H9 (cell line): Measurements from ENCODE around the gene ZNF621. TPM values are rescaled to one million over a fixed set of nuclear protein-coding genes. Genes with fewer than 3 reads are reported as not detected.

Source experiments
- DNase-seq: peaks from one replicate; pipeline ENCODE4 v3.0.0-alpha.2; 2017
- H2AFZ ChIP-seq: one replicate; pipeline ENCODE4 v1.6.1; 2013; ENCODE audit warnings: mild to moderate bottlenecking, low read length, control low read depth, moderate library complexity
- H2AK5ac ChIP-seq: 2 replicates; pipeline ENCODE4 v1.6.1; 2013; ENCODE audit warnings: low read length, control low read depth, mixed read lengths; ENCODE audit not compliant: insufficient read length
- H2BK120ac ChIP-seq: one replicate; pipeline ENCODE4 v1.6.1; 2013; ENCODE audit warnings: low read depth, mild to moderate bottlenecking, low read length, control low read depth, inconsistent platforms; ENCODE audit not compliant: poor library complexity, severe bottlenecking
- H2BK12ac ChIP-seq: 2 replicates; pipeline ENCODE4 v1.6.1; 2013; ENCODE audit warnings: low read length, control low read depth, mixed read lengths, low read depth; ENCODE audit not compliant: insufficient read length
- H2BK15ac ChIP-seq: 2 replicates; pipeline ENCODE4 v1.6.1; 2013; ENCODE audit warnings: low read depth, low read length, control low read depth
- H2BK20ac ChIP-seq: one replicate; pipeline ENCODE4 v1.6.1; 2013; ENCODE audit warnings: low read depth, mild to moderate bottlenecking, low read length, control low read depth, inconsistent platforms; ENCODE audit not compliant: poor library complexity, severe bottlenecking
- H2BK5ac ChIP-seq: 2 replicates; pipeline ENCODE4 v1.6.1; 2013; ENCODE audit warnings: low read length, control low read depth, mixed read lengths; ENCODE audit not compliant: insufficient read length
- H3K14ac ChIP-seq: 2 replicates; pipeline ENCODE4 v1.6.1; 2013; ENCODE audit warnings: low read length, control low read depth; ENCODE audit not compliant: insufficient read depth
- H3K18ac ChIP-seq: 2 replicates; pipeline ENCODE4 v1.6.1; 2013; ENCODE audit warnings: low read depth, mild to moderate bottlenecking, mixed read lengths, low read length, control low read depth; ENCODE audit not compliant: insufficient read length
- H3K23ac ChIP-seq: 2 replicates; pipeline ENCODE4 v1.6.1; 2013; ENCODE audit warnings: low read length, control low read depth, mixed read lengths, low read depth; ENCODE audit not compliant: insufficient read length
- H3K23me2 ChIP-seq: 2 replicates; pipeline ENCODE4 v1.6.1; 2013; ENCODE audit warnings: low read depth, mild to moderate bottlenecking, mixed read lengths, low read length, control low read depth; ENCODE audit not compliant: insufficient read length, poor library complexity, severe bottlenecking
- H3K27ac ChIP-seq: 2 replicates; pipeline ENCODE4 v1.5.1; 2013; ENCODE audit warnings: low read length, control low read depth, mixed read lengths, low read depth; ENCODE audit not compliant: insufficient read length
- H3K27me3 ChIP-seq: 2 replicates; pipeline ENCODE4 v1.6.1; 2013; ENCODE audit warnings: low read length, control low read depth, inconsistent platforms; ENCODE audit not compliant: insufficient read depth
- H3K4ac ChIP-seq: 2 replicates; pipeline ENCODE4 v1.6.1; 2013; ENCODE audit warnings: low read depth, mild to moderate bottlenecking, control low read depth, inconsistent platforms, low read length, moderate library complexity
- H3K4me1 ChIP-seq: 2 replicates; pipeline ENCODE4 v1.6.1; 2013; ENCODE audit warnings: low read length, control low read depth, inconsistent platforms; ENCODE audit not compliant: insufficient read depth
- H3K4me2 ChIP-seq: 2 replicates; pipeline ENCODE4 v1.6.1; 2013; ENCODE audit warnings: low read length, control low read depth, mixed read lengths; ENCODE audit not compliant: insufficient read length, insufficient read depth
- H3K56ac ChIP-seq: 2 replicates; pipeline ENCODE4 v1.6.1; 2013; ENCODE audit warnings: low read depth, mild to moderate bottlenecking, mixed read lengths, low read length, control low read depth; ENCODE audit not compliant: insufficient read length
- H3K79me1 ChIP-seq: 2 replicates; pipeline ENCODE4 v1.6.1; 2013; ENCODE audit warnings: low read depth, mild to moderate bottlenecking, moderate library complexity, low read length, control low read depth, inconsistent platforms; ENCODE audit not compliant: insufficient read depth, poor library complexity, severe bottlenecking
- H3K79me2 ChIP-seq: 2 replicates; pipeline ENCODE4 v1.6.1; 2013; ENCODE audit warnings: low read length, control low read depth, inconsistent platforms; ENCODE audit not compliant: insufficient read depth
- H3K9ac ChIP-seq: 2 replicates; pipeline ENCODE4 v1.6.1; 2013; ENCODE audit warnings: low read length, control low read depth, mixed read lengths; ENCODE audit not compliant: insufficient read length; ENCODE audit errors: extremely low read depth
- H3K9me3 ChIP-seq: one replicate; pipeline ENCODE4 v1.6.1; 2013; ENCODE audit warnings: low read depth, low read length, inconsistent platforms; ENCODE audit not compliant: control insufficient read depth
- H3T11ph ChIP-seq: one replicate; pipeline ENCODE4 v1.6.1; 2013; ENCODE audit warnings: mild to moderate bottlenecking, low read length, control low read depth, inconsistent platforms
- H4K20me1 ChIP-seq: one replicate; pipeline ENCODE4 v1.6.1; 2013; ENCODE audit not compliant: control insufficient read depth, insufficient read length, insufficient read depth
- H4K5ac ChIP-seq: 2 replicates; pipeline ENCODE4 v1.6.1; 2013; ENCODE audit warnings: low read depth, mild to moderate bottlenecking, mixed read lengths, low read length, control low read depth; ENCODE audit not compliant: insufficient read length
- H4K8ac ChIP-seq: replicated peaks from 2 replicates; pipeline ENCODE4 v1.6.1; 2013; ENCODE audit warnings: low read length, control low read depth, mixed read lengths, low read depth; ENCODE audit not compliant: insufficient read length
- H4K91ac ChIP-seq: 2 replicates; pipeline ENCODE4 v1.6.1; 2013; ENCODE audit warnings: low read depth, mild to moderate bottlenecking, moderate library complexity, mixed read lengths, low read length, control low read depth; ENCODE audit not compliant: insufficient read length
- H3K27ac Mint-ChIP-seq, 3 experiments: 2 replicates in 2 of 3; 3 replicates in 1 of 3; pipeline ENCODE4 v1.8.0; 2020 to 2021; ENCODE audit warnings: mixed read lengths in 3 of 3, mild to moderate bottlenecking in 1 of 3, moderate library complexity in 1 of 3
- H3K27me3 Mint-ChIP-seq: 2 replicates; pipeline ENCODE4 v1.8.0; 2021; ENCODE audit warnings: low read depth, mild to moderate bottlenecking, moderate library complexity, mixed read lengths
- H3K36me3 Mint-ChIP-seq, 3 experiments: 2 replicates in 2 of 3; 3 replicates in 1 of 3; pipeline ENCODE4 v1.8.0; 2020 to 2021; ENCODE audit warnings: low read depth in 3 of 3, mixed read lengths in 3 of 3; ENCODE audit not compliant: insufficient read depth in 1 of 3
- H3K4me1 Mint-ChIP-seq, 2 experiments: 2 replicates each; pipeline ENCODE4 v1.8.0; 2020; ENCODE audit warnings: mixed read lengths in 2 of 2
- H3K4me3 Mint-ChIP-seq, 2 experiments: 2 replicates in 1 of 2; 3 replicates in 1 of 2; pipeline ENCODE4 v1.8.0; 2020 to 2021; ENCODE audit warnings: mild to moderate bottlenecking in 2 of 2, mixed read lengths in 2 of 2, moderate library complexity in 1 of 2
- H3K9me3 Mint-ChIP-seq, 2 experiments: 2 replicates in 1 of 2; 3 replicates in 1 of 2; pipeline ENCODE4 v1.8.0; 2020; ENCODE audit warnings: mild to moderate bottlenecking in 2 of 2, mixed read lengths in 2 of 2, moderate library complexity in 1 of 2
- CTCF ChIP-seq: fragments of 200-600 bp; sonication (generic); conservative IDR thresholded peaks from 3 replicates; pipeline ENCODE4 v1.8.0; 2021; ENCODE audit warnings: antibody characterized with exemption, mild to moderate bottlenecking
- WGBS: extraction: QIAGEN DNeasy Blood & Tissue Kit; methylation state at CpG from one replicate; pipeline ENCODE4 v1.1.7; 2013; ENCODE audit warnings: missing lambda C conversion rate, low lambda C conversion rate, mixed read lengths; ENCODE audit not compliant: insufficient read length; ENCODE audit errors: extremely low coverage; 5-methylcytosine and 5-hydroxymethylcytosine counted together
- total RNA-seq: library from RNA; stranded (reverse); gene quantifications from 2 replicates; pipeline ENCODE4 v1.2.1, GENCODE V29; 2021

Gene ZNF621
- total RNA-seq, 1 experiment from 2014 or later, result 23.8 TPM

- Mint-ChIP-seq H3K36me3 (peaks cover 6 to 10% (median 6%) of the 10 kb centered on the region in 3 experiments; a peak in 6 of 7 replicates), H3K27ac (no peak overlapping the region), H3K27me3 (no peaks in the 10 kb centered on the region), H3K4me1 (no peaks in the 10 kb centered on the region; a peak in 1 of 4 replicates), H3K4me3 (no peak overlapping the region), H3K9me3 (peaks cover 16 to 25% of the 10 kb centered on the region in 2 experiments)
- Histone ChIP-seq H3K79me1 (no peaks in the 10 kb centered on the region), H2AFZ (no peak overlapping the region), H3K14ac (no peak overlapping the region), H2BK12ac (no peak overlapping the region), H3T11ph (no peak overlapping the region), H2BK5ac (no peak overlapping the region), H3K4me2 (no peak overlapping the region), H2AK5ac (no peak overlapping the region), H2BK15ac (no peak overlapping the region), H4K8ac (no peak overlapping the region), H3K4ac (no peak overlapping the region), H4K20me1 (no peaks in the 10 kb centered on the region), H3K23ac (no peak overlapping the region), H4K91ac (no peak overlapping the region), H3K56ac (no peak overlapping the region), H4K5ac (no peak overlapping the region), H3K27ac (no peak overlapping the region), H3K9ac (no peak overlapping the region), H3K18ac (no peak overlapping the region), H3K27me3 (no peaks in the 10 kb centered on the region), H3K9me3 (no peaks in the 10 kb centered on the region), H3K23me2 (no peaks in the 10 kb centered on the region), H3K79me2 (no peaks in the 10 kb centered on the region), H2BK120ac (no peak overlapping the region), H3K4me1 (no peaks in the 10 kb centered on the region), H2BK20ac (no peak overlapping the region)
- TF ChIP-seq CTCF, result no peak
- WGBS, result no CpG with 5 or more reads among the region's 1 CpG
- no peak for DNase-seq
These were observed 25.4 kb downstream of the ZNF621 start for GRCh38 chr3:40550167-40550566.
